ENCODE data around the gene SNX32. TPM values are rescaled to one million over a fixed set of nuclear protein-coding genes. Genes with fewer than 3 reads are reported as not detected.

Gene SNX32
- total and polyA plus RNA-seq, 2 experiments from 2014 or later = 5.9 to 13.2 TPM

DNA sequence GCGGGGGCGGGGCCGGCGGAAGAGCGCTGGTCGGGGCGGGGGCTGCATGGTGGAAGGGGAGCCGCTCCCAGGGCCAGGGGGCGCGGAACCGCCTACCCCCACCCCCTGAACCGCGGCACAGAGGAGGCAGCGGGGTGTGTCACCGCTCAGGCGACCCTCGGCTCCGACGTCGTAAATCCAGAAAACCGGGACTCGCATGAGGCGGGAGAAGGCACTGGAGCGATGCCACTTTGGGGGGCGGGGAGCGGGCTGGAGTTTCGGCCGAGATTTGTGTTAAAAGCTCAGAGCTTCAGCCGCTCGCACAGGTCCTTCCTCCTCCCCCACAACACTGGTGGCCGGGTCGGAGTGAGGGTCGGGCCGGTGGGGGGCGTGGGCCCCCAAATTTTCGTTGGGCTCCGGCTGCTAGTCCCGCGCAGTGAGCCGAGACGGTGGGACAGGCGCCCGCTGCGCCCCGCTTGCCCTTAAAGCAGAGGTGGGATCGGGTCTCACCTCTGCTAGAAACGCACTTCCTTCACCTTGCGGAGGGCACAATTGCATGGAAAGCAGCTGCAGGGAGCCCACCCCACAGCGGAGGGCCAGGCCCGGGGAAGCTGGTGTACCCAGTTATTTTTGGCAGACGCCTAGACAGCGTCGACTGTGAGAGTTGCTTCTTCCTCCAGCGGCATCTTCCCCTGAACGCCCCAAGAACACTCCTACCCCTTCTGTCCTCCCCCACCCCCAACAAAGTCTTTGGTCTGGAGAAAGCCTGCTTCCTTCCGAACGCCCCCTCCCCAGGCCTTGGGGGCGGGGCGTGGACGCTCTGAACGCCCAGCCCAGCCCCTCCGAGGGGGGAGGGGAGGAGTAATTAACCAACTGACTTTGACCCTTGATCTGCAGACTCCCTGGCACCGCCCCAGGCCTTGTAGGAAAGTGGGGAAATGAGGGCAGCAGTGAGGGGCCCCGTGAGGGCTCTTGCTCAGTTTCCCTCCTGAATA lies 45.8 kb upstream of the SNX32 start:
- DNase-seq (ENCODE audit: low read depth in 1 of 2, low spot score in 1 of 2) = peak in 1 of 2 donors; percentile 29
- TF ChIP-seq, protein P1, sequence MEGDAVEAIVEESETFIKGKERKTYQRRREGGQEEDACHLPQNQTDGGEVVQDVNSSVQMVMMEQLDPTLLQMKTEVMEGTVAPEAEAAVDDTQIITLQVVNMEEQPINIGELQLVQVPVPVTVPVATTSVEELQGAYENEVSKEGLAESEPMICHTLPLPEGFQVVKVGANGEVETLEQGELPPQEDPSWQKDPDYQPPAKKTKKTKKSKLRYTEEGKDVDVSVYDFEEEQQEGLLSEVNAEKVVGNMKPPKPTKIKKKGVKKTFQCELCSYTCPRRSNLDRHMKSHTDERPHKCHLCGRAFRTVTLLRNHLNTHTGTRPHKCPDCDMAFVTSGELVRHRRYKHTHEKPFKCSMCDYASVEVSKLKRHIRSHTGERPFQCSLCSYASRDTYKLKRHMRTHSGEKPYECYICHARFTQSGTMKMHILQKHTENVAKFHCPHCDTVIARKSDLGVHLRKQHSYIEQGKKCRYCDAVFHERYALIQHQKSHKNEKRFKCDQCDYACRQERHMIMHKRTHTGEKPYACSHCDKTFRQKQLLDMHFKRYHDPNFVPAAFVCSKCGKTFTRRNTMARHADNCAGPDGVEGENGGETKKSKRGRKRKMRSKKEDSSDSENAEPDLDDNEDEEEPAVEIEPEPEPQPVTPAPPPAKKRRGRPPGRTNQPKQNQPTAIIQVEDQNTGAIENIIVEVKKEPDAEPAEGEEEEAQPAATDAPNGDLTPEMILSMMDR (IDR thresholded peaks at IDR 0.05; ENCODE audit: low read depth, low read length) = no peak
- Histone ChIP-seq H3K27ac (no peak overlapping the region), H3K36me3 (no peaks in the 10 kb centered on the region), H3K27me3 (peaks cover 57% of the 10 kb centered on the region), H3K9me3 (ENCODE audit: low read depth) (no peaks in the 10 kb centered on the region), H3K4me3 (peak overlapping the region; percentile 13), H3K4me1 (ENCODE audit: low read depth) (no peaks in the 10 kb centered on the region)

DNA sequence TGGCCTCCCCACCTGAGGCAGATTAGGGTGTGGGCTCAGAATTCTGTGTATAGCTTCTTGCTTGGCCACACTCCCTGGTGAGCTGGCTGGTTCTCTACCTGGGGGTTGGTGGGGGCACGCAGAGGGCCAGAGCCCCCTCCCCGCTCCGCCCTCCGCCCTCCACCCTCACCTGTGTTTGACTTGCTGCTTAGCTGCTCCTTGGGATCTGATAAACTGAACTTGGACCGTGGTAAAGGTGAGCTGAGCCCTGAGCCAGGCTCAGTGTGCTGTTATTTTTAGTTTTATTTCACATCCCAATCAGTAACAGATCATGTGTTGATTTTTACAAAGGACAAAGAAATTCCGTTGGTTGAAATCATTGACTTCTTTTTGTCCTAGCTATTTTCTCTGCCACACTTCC lies 44.9 kb upstream of the SNX32 start:
- H3K4me3 ChIP-seq = no peak overlapping the region
- peaks cover 56% of the 10 kb centered on the region for H3K27me3 ChIP-seq
- H3K9me3 ChIP-seq (ENCODE audit: low read depth) = no peaks in the 10 kb centered on the region
- no peaks in the 10 kb centered on the region for H3K36me3 ChIP-seq
- H3K27ac ChIP-seq = no peak overlapping the region
- H3K4me1 ChIP-seq (ENCODE audit: low read depth) = no peaks in the 10 kb centered on the region
- TF ChIP-seq, protein P1 (IDR thresholded peaks at IDR 0.05; ENCODE audit: low read depth, low read length) = no peak
- no peak for DNase-seq (ENCODE audit: low read depth in 1 of 2, low spot score in 1 of 2)

DNA sequence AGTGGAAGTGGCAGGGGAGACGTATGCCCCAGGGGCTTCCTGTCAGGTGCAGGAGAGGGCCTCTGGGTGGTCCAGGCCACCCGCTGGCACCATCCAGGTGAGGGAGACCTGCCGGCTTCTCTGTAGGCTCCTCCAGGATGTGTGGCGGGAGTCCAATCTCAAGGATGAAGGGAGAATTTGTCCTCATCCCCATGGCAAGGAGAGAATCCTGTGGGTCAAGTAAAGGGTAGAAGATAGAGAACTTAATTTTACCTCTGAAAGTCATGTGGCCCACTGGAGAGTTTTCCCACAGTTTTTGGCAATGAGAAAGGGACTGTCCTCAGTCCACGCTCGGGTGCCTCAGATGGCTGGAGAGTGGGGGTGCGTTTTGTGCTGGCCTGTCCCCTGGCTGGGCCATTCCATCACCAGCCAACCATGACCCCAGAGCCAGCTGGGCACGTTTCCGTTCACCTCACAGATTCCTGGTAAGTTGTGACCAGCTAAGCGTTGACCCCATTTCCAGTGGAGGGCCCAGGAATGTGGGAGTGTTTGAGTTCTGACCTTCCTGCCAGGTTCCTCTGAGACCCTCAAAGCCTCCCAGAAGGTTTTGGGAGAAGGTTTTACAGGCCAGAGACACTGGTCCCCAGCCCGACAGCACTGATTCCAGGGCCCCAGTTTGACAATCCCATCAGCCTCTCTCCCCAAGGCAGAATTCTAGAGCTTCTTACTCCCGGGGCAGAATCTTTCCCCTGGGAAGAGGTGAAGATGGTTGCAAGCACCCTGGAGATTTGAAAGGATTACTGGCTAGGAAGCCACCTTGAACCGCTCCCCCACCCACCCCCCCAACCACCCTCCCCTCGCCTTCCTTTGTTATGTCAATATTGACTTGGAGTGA lies 44.3 kb upstream of the SNX32 start:
- Histone ChIP-seq H3K27ac (no peak overlapping the region), H3K36me3 (no peaks in the 10 kb centered on the region), H3K9me3 (ENCODE audit: low read depth) (no peaks in the 10 kb centered on the region), H3K4me1 (ENCODE audit: low read depth) (no peaks in the 10 kb centered on the region), H3K27me3 (peaks cover 50% of the 10 kb centered on the region), H3K4me3 (no peak overlapping the region)
- no peak for DNase-seq (ENCODE audit: low read depth in 1 of 2, low spot score in 1 of 2)
- TF ChIP-seq, protein P1 (IDR thresholded peaks at IDR 0.05; ENCODE audit: low read depth, low read length) = no peak

DNA sequence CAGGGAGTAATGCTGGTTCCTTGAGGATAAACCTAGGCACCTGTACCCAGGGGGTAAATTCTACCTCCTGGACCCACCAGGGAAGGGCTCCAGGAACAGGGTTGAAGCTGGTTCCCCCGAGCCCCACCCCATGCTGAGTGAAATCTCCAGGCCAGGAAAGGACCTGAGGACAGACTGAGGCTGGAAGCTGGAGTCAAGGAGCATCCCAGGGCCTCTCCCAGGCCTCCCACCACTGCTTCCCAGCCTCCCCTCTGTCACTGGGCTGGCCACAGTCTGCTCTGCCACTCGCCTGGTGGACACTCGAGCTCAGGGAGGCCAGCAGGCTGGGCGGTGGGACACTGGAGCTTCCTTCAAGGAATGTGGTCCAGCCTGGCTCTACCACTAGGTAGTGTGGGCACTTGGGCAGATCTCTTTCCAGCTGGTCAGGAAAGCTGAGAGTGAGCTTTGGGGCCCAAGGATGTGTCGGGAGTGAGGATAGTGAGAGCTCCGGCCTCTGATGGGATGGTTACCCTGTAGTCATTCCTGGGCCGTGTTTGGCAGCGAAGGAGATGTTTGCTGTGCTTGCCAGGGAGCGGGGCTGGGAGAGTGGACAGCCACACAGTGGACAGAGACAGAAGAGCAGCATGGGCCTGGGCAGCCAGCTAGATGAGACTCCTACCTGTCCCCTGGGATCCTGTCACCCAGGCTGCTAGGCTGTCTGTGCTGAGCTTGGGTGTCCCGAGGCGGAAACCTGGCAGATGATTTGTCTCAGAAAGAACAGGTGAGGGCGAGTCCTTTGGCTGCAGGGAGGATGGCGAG lies 43.5 kb upstream of the SNX32 start:
- no peak overlapping the region for H3K4me3 ChIP-seq
- peaks cover 41% of the 10 kb centered on the region for H3K27me3 ChIP-seq
- no peaks in the 10 kb centered on the region for H3K4me1 ChIP-seq (ENCODE audit: low read depth)
- no peaks in the 10 kb centered on the region for H3K9me3 ChIP-seq (ENCODE audit: low read depth)
- H3K36me3 ChIP-seq = no peaks in the 10 kb centered on the region
- TF ChIP-seq, protein P1 (IDR thresholded peaks at IDR 0.05; ENCODE audit: low read depth, low read length) = no peak
- H3K27ac ChIP-seq = no peak overlapping the region
- no peak for DNase-seq (ENCODE audit: low read depth in 1 of 2, low spot score in 1 of 2)
